HepG2 (cell line): ENCODE measurements around the gene UPB1. TPM values are rescaled to one million over a fixed set of nuclear protein-coding genes. Genes with fewer than 3 reads are reported as not detected.

Source experiments
- ATAC-seq: fragments of 200-7000 bp; cut with Tn5 transposase; 3 replicates; pipeline ENCODE4 v1.9.1; 2020; ENCODE audit warnings: mild to moderate bottlenecking, moderate library complexity
- BruUV-seq: library from RNA; stranded (reverse); fragments of 400-500 nt; replicated peaks from 2 replicates; lab custom pipeline; 2021; lab: Mats Ljungman, UMichigan
- CTCF ChIA-PET: fragments of 300-600 bp; formaldehyde crosslinking; extraction: SDS; loops from one replicate; lab custom pipeline; 2021; ENCODE audit warnings: low total read pairs, inconsistent platforms, low intra/inter-chr PET ratio; lab: Yijun Ruan, JAX
- POLR2A ChIA-PET: fragments of 350-600 bp; sonication (Branson Sonifier 250); formaldehyde crosslinking; loops from one replicate; lab custom pipeline; 2020; ENCODE audit warnings: antibody characterized with exemption, inconsistent platforms; lab: Yijun Ruan, JAX
- DNase-seq: peaks from one replicate; pipeline ENCODE4 v3.0.0-alpha.2; 2015; ENCODE audit warnings: low spot score
- FAIRE-seq: peaks from 3 replicates; lab custom pipeline; 2011; peaks lifted over from hg19 to GRCh38; lab: Jason Lieb, UNC
- H2AFZ ChIP-seq: one replicate; pipeline ENCODE4 v1.6.1; 2011; ENCODE audit warnings: low read length, inconsistent platforms
- H3K27ac ChIP-seq: fragments of 300-600 bp; 3 replicates; pipeline ENCODE4 v1.8.0; 2011; ENCODE audit warnings: mixed run types, mild to moderate bottlenecking, mixed read lengths, low read length, inconsistent platforms; ENCODE audit not compliant: insufficient read depth; ENCODE audit errors: extremely low read length
- H3K27me3 ChIP-seq, 2 experiments: fragments of 200-600 bp in 1 of 2; 2 replicates in 1 of 2; 3 replicates in 1 of 2; pipeline versions ENCODE4 v1.6.0 to v1.8.0; 2011; ENCODE audit warnings: low read length in 2 of 2, mild to moderate bottlenecking in 2 of 2, moderate library complexity in 2 of 2, inconsistent platforms in 1 of 2; ENCODE audit not compliant: insufficient read depth in 2 of 2, control insufficient read depth in 1 of 2
- H3K36me3 ChIP-seq, 2 experiments: fragments of 200-600 bp in 1 of 2; replicated peaks in 1 of 2; 2 replicates in 1 of 2; 3 replicates in 1 of 2; pipeline versions ENCODE4 v1.5.1 to v1.8.0; 2011; ENCODE audit warnings: low read length in 2 of 2, inconsistent platforms in 1 of 2; ENCODE audit not compliant: insufficient read depth in 2 of 2, control insufficient read depth in 1 of 2
- H3K4me1 ChIP-seq: 2 replicates; pipeline ENCODE4 v1.5.1; 2012; ENCODE audit warnings: low read length, inconsistent platforms; ENCODE audit not compliant: insufficient read depth
- H3K4me2 ChIP-seq: 2 replicates; pipeline ENCODE4 v1.6.0; 2011; ENCODE audit warnings: low read depth, low read length, inconsistent platforms
- H3K4me3 ChIP-seq, 3 experiments: fragments of 200-600 bp in 1 of 3; sonication (generic), shearing (Covaris generic) in 1 of 3; replicated peaks in 1 of 3; 2 replicates each; pipeline ENCODE4 v1.5.1; 2011 to 2016; ENCODE audit warnings: low read length in 3 of 3, inconsistent platforms in 2 of 3, low read depth in 2 of 3, mild to moderate bottlenecking in 2 of 3, control low read depth in 1 of 3, mixed read lengths in 1 of 3; ENCODE audit not compliant: insufficient read depth in 1 of 3
- H3K79me2 ChIP-seq: one replicate; pipeline ENCODE4 v1.6.1; 2011; ENCODE audit warnings: low read length, inconsistent platforms; ENCODE audit not compliant: insufficient read depth
- H3K9ac ChIP-seq: 2 replicates; pipeline ENCODE4 v1.6.0; 2011; ENCODE audit warnings: mild to moderate bottlenecking, low read depth, low read length, inconsistent platforms; ENCODE audit not compliant: insufficient read depth
- H3K9me3 ChIP-seq: 2 replicates; pipeline ENCODE4 v1.5.1; 2012; ENCODE audit warnings: mild to moderate bottlenecking, low read length
- H4K20me1 ChIP-seq: 2 replicates; pipeline ENCODE4 v1.6.0; 2011; ENCODE audit warnings: inconsistent platforms, mild to moderate bottlenecking, low read length, moderate library complexity; ENCODE audit not compliant: insufficient read depth
- CTCF ChIP-seq: sonication (generic); formaldehyde crosslinking; IDR thresholded peaks from 2 replicates; pipeline ENCODE4 v1.5.0; 2020; ENCODE audit warnings: mild to moderate bottlenecking, missing genetic modification reagents, moderate library complexity
- GLI4 ChIP-seq: sonication (generic); formaldehyde crosslinking; IDR thresholded peaks from 2 replicates; pipeline ENCODE4 v1.5.1; 2020; ENCODE audit warnings: missing genetic modification reagents, mild to moderate bottlenecking, moderate library complexity, borderline replicate concordance
- GPBP1L1 ChIP-seq: sonication (generic); formaldehyde crosslinking; IDR thresholded peaks from 2 replicates; pipeline ENCODE4 v1.5.0; 2020; ENCODE audit warnings: mild to moderate bottlenecking, missing genetic modification reagents
- NR2F2 ChIP-seq: IDR thresholded peaks from 2 replicates; pipeline ENCODE4 v1.6.1; 2012; ENCODE audit warnings: low read depth, inconsistent platforms, borderline replicate concordance
- NR2F6 ChIP-seq, 2 experiments: IDR thresholded peaks; 2 replicates each; pipeline ENCODE4 v1.6.1; 2016; ENCODE audit warnings: antibody characterized with exemption in 1 of 2, mild to moderate bottlenecking in 1 of 2
- ONECUT2 ChIP-seq: sonication (generic); formaldehyde crosslinking; IDR thresholded peaks from 2 replicates; pipeline ENCODE4 v1.4.0; 2020; ENCODE audit warnings: missing genetic modification reagents
- PCBP2 ChIP-seq: fragments of 200-400 bp; formaldehyde crosslinking; optimal IDR thresholded peaks from 2 replicates; pipeline ENCODE3; 2018; ENCODE audit warnings: low read length, low read depth; ENCODE audit not compliant: poor library complexity, severe bottlenecking
- STAG1 ChIP-seq: sonication (generic); formaldehyde crosslinking; IDR thresholded peaks from 2 replicates; pipeline ENCODE4 v1.4.0; 2020; ENCODE audit warnings: missing genetic modification reagents
- ZFP36 ChIP-seq: fragments of 150-350 bp; IDR thresholded peaks from 2 replicates; pipeline ENCODE4 v1.6.1; 2018; ENCODE audit warnings: borderline replicate concordance, low read length, low read depth; ENCODE audit not compliant: partially characterized antibody
- ZNF44 ChIP-seq: sonication (generic); formaldehyde crosslinking; IDR thresholded peaks from 2 replicates; pipeline ENCODE4 v1.5.1; 2020; ENCODE audit warnings: mild to moderate bottlenecking, missing genetic modification reagents
- WGBS: methylation state at CpG from one replicate; pipeline ENCODE4 v1.1.6; 2017; ENCODE audit warnings: low lambda C conversion rate; 5-methylcytosine and 5-hydroxymethylcytosine counted together
- in situ Hi-C: cut with HindIII; loops from 2 replicates; pipeline ENCODE4 v1.10.0; 2017; ENCODE audit warnings: low pct_unique_long_range_greater_than_20kb; ENCODE audit not compliant: extremely low pct_ligation_motif_present
- intact Hi-C: fragments of 100-400 bp; cut with micrococcal nuclease; formaldehyde crosslinking; loops from one replicate; pipeline ENCODE4 v1.10.0; 2022; ENCODE audit not compliant: unreplicated experiment
- polyA plus RNA-seq, 8 experiments: library from polyadenylated mRNA; depleted of rRNA in 3 of 8; stranded (reverse) in 7 of 8; unstranded in 1 of 8; fragments of >200 nt; fragmentation: Illumina TruSeq in 4 of 8; extraction: Trizol in 4 of 8; gene quantifications; 2 replicates each; pipeline versions ENCODE4 v1.2.1 to v1.2.3, GENCODE V29; 2011 to 2016; ENCODE audit warnings: low read depth in 4 of 8, missing spikeins in 1 of 8, mixed read lengths in 1 of 8; ENCODE audit not compliant: insufficient read depth in 1 of 8
- total RNA-seq, 5 experiments: library from RNA; depleted of rRNA; stranded (reverse); fragments of >200 nt; fragmentation: Illumina TruSeq; extraction: Trizol; gene quantifications; 2 replicates each; pipeline ENCODE4 v1.2.3, GENCODE V29; 2016; ENCODE audit warnings: low read depth in 1 of 5

UPB1 gene
- total and polyA plus RNA-seq, 2 of the 13 experiments (the other 11 are each of a cell fraction or from before 2014, with no cell fraction given) = 0.38 to 1.2 TPM

GRCh38 chr22:24485170-24485569, 10.0 kb upstream of the UPB1 start:
- no peaks in the 10 kb centered on the region for H4K20me1 ChIP-seq
- peaks cover 62% of the 10 kb centered on the region for H3K4me1 ChIP-seq
- H3K9ac ChIP-seq = no peak overlapping the region
- no TSS peak for BruUV-seq
- H3K4me2 ChIP-seq = no peak overlapping the region
- CTCF ChIA-PET = no interaction called here
- no peak overlapping the region for H3K27ac ChIP-seq
- H3K27me3 ChIP-seq = no peaks in the 10 kb centered on the region
- POLR2A ChIA-PET = interaction anchor here (2.9 to 3.3 kb wide), 2 partner anchors 15 to 21 kb away, joined by 14 to 17 read pairs; no protein-coding TSS in a partner anchor
- H3K79me2 ChIP-seq = no peaks in the 10 kb centered on the region
- intact Hi-C loops = no loop called here
- ATAC-seq = no peak
- H3K4me3 ChIP-seq = no peak overlapping the region
- H2AFZ ChIP-seq = no peak overlapping the region
- no peak for FAIRE-seq
- 20% methylated on average over 4 of the region's 4 CpGs for WGBS
- H3K36me3 ChIP-seq = no peaks in the 10 kb centered on the region
- no peaks in the 10 kb centered on the region for H3K9me3 ChIP-seq
- no peak for DNase-seq
- TF ChIP-seq NR2F6 (IDR thresholded peaks at IDR 0.05) (peak; percentile 66), NR2F6 (CRISPR knock-in tag; IDR thresholded peaks at IDR 0.05) (no peak), GPBP1L1 (no peak), GLI4 (CRISPR knock-in tag) (no peak), PCBP2 (no peak), NR2F2 (peak; percentile 52; the same call in 1 of the 2 replicates), ONECUT2 (CRISPR knock-in tag) (peak; percentile 59; the same call in 1 of the 2 replicates), ZNF44 (CRISPR knock-in tag) (no peak)
- in situ Hi-C loops = no loop called here

- POLR2A ChIA-PET = interaction anchor here (1.4 to 3.3 kb wide), 2 partner anchors 14 to 21 kb away, joined by 7 to 17 read pairs; no protein-coding TSS in a partner anchor
- no peak for FAIRE-seq
- H3K4me1 ChIP-seq = peaks cover 62% of the 10 kb centered on the region
Measured at GRCh38 chr22:24485608-24486007, 9.5 kb upstream of the UPB1 start.

More at GRCh38 chr22:24485608-24486007, 9.5 kb upstream of the UPB1 start:
- Histone ChIP-seq H3K4me2 (no peak overlapping the region), H2AFZ (no peak overlapping the region), H3K27me3 (no peaks in the 10 kb centered on the region), H3K9ac (no peak overlapping the region), H3K4me3 (no peak overlapping the region), H4K20me1 (no peaks in the 10 kb centered on the region), H3K79me2 (no peaks in the 10 kb centered on the region), H3K9me3 (no peaks in the 10 kb centered on the region), H3K27ac (no peak overlapping the region), H3K36me3 (no peaks in the 10 kb centered on the region)
- WGBS = 57% methylated on average over 3 of the region's 3 CpGs
- CTCF ChIA-PET = no interaction called here
- in situ Hi-C loops (no loop called here), intact Hi-C loops (no loop called here)
- DNase-seq = no peak
- BruUV-seq = no TSS peak
- peak; percentile 55; the same call in 2 of the 3 replicates for ATAC-seq
- TF ChIP-seq ZFP36 (no peak), CTCF (CRISPR knock-in tag) (peak; percentile 34; the same call in 1 of the 2 replicates), STAG1 (CRISPR knock-in tag) (peak; percentile 40)
